Gastrocnemius medialis (tissue), 4 donors: ENCODE data around the gene CADM2.

ENCODE experiments used
- CTCF ChIP-seq, 5 experiments: fragments of 450-650 bp in 3 of 5; fragments of 200-600 bp in 2 of 5; sonication (generic) in 2 of 5; IDR thresholded peaks in 4 of 5; conservative IDR thresholded peaks in 1 of 5; 1 replicate in 4 of 5; 2 replicates in 1 of 5; pipeline ENCODE4 v1.5.1; 2016 to 2019; ENCODE audit warnings: antibody characterized with exemption in 5 of 5, mild to moderate bottlenecking in 3 of 5, moderate library complexity in 3 of 5
- POLR2A ChIP-seq, 2 donors: fragments of 450-650 bp; IDR thresholded peaks; one replicate each; pipeline ENCODE4 v1.6.1; 2017; ENCODE audit warnings: antibody characterized with exemption in 2 of 2, mild to moderate bottlenecking in 2 of 2, moderate library complexity in 2 of 2

GRCh38 chr3:85539232-85539631, 580.4 kb downstream of the CADM2 start:
- TF ChIP-seq POLR2A (IDR thresholded peaks at IDR 0.05): no peak
- no peak for TF ChIP-seq CTCF (IDR thresholded peaks at IDR 0.05 in 4 of 5, conservative IDR thresholded peaks at IDR 0.05 in 1 of 5)
